Activated naive CD8-positive, alpha-beta T cell treated with anti-CD3 and anti-CD28 coated beads, Interleukin-2, amount 10 ng/mL, durations not matched to agents 7 days and 5 days (primary cell): ENCODE measurements around the gene HIVEP3. TPM values are rescaled to one million over a fixed set of nuclear protein-coding genes. Genes with fewer than 3 reads are reported as not detected.

Source experiments
- ATAC-seq: fragments of 150-1000 bp; cut with Tn5 transposase; one replicate; pipeline ENCODE4 v1.10.0; 2021; ENCODE audit warnings: low read depth, moderate library complexity
- POLR2A ChIA-PET: fragments of 350-600 bp; sonication (Branson Sonifier 250); formaldehyde crosslinking; loops from one replicate; lab custom pipeline; 2021; ENCODE audit warnings: antibody characterized with exemption; lab: Charles Lee
- DNase-seq: peaks from one replicate; pipeline ENCODE4 v3.0.0; 2021
- H3K27ac Mint-ChIP-seq: one replicate; pipeline ENCODE4 v1.8.0; 2022; ENCODE audit warnings: mild to moderate bottlenecking, mixed read lengths
- H3K27me3 Mint-ChIP-seq: one replicate; pipeline ENCODE4 v1.8.0; 2022; ENCODE audit warnings: mild to moderate bottlenecking, moderate library complexity, mixed read lengths
- H3K36me3 Mint-ChIP-seq: one replicate; pipeline ENCODE4 v1.8.0; 2021; ENCODE audit warnings: mild to moderate bottlenecking, mixed read lengths
- H3K4me1 Mint-ChIP-seq: one replicate; pipeline ENCODE4 v1.8.0; 2021; ENCODE audit warnings: mixed read lengths
- H3K4me3 Mint-ChIP-seq: one replicate; pipeline ENCODE4 v1.8.0; 2022; ENCODE audit warnings: mild to moderate bottlenecking, moderate library complexity, mixed read lengths
- H3K9me3 Mint-ChIP-seq: one replicate; pipeline ENCODE4 v1.8.0; 2021; ENCODE audit warnings: mixed read lengths
- total RNA-seq, 2 experiments: library from RNA; stranded (reverse); gene quantifications; one replicate each; pipeline ENCODE4 v1.2.3, GENCODE V29; 2021

The HIVEP3 gene
- total RNA-seq, 2 experiments from 2014 or later: 10.1 to 10.7 TPM

- no peak overlapping the region for H3K27ac Mint-ChIP-seq
- H3K4me1 Mint-ChIP-seq: peaks cover 39% of the 10 kb centered on the region
- no peaks in the 10 kb centered on the region for H3K9me3 Mint-ChIP-seq
- POLR2A ChIA-PET: no interaction called here
- no peak overlapping the region for H3K4me3 Mint-ChIP-seq
- no peak for DNase-seq
- no peaks in the 10 kb centered on the region for H3K36me3 Mint-ChIP-seq
- no peak for ATAC-seq
- no peaks in the 10 kb centered on the region for H3K27me3 Mint-ChIP-seq
Observed at GRCh38 chr1:41742219-41742618, 176.5 kb downstream of the HIVEP3 start.

GRCh38 chr1:41741244-41741643, 177.5 kb downstream of the HIVEP3 start:
- Mint-ChIP-seq H3K9me3 (no peaks in the 10 kb centered on the region), H3K27me3 (no peaks in the 10 kb centered on the region), H3K4me1 (peaks cover 41% of the 10 kb centered on the region), H3K36me3 (no peaks in the 10 kb centered on the region), H3K27ac (peak overlapping the region; percentile 77), H3K4me3 (no peak overlapping the region)
- DNase-seq (no peak), ATAC-seq (no peak)
- POLR2A ChIA-PET: interaction anchor here (1.5 kb wide), 1 partner anchor 9 kb away, joined by 5 read pairs; no protein-coding TSS in a partner anchor

GRCh38 chr1:41740630-41741239, 178.0 kb downstream of the HIVEP3 start:
- peak; percentile 55 for ATAC-seq
- H3K27ac Mint-ChIP-seq: peak overlapping the region; percentile 77
- POLR2A ChIA-PET: interaction anchor here (0.7 to 1.5 kb wide), 2 partner anchors 9 to 57 kb away, joined by 3 to 5 read pairs; no protein-coding TSS in a partner anchor
- no peaks in the 10 kb centered on the region for H3K9me3 Mint-ChIP-seq
- H3K27me3 Mint-ChIP-seq: no peaks in the 10 kb centered on the region
- no peak for DNase-seq
- H3K4me1 Mint-ChIP-seq: peaks cover 41% of the 10 kb centered on the region
- peak overlapping the region; percentile 36 for H3K4me3 Mint-ChIP-seq
- no peaks in the 10 kb centered on the region for H3K36me3 Mint-ChIP-seq

- Mint-ChIP-seq H3K27ac (peak overlapping the region; percentile 77), H3K4me1 (peaks cover 40% of the 10 kb centered on the region), H3K36me3 (no peaks in the 10 kb centered on the region), H3K9me3 (no peaks in the 10 kb centered on the region), H3K27me3 (no peaks in the 10 kb centered on the region), H3K4me3 (peak overlapping the region; percentile 45)
- POLR2A ChIA-PET: interaction anchor here (0.7 to 0.9 kb wide), 2 partner anchors 10 to 56 kb away, joined by 3 read pairs; no protein-coding TSS in a partner anchor
- ATAC-seq (no peak), DNase-seq (no peak)
Observed at GRCh38 chr1:41740058-41740457, 178.7 kb downstream of the HIVEP3 start.

- peaks cover 1% of the 10 kb centered on the region for H3K27me3 Mint-ChIP-seq
- POLR2A ChIA-PET: interaction anchor here (0.9 to 1.4 kb wide), 3 partner anchors 10 to 56 kb away, joined by 3 to 4 read pairs (median 3); no protein-coding TSS in a partner anchor
- H3K36me3 Mint-ChIP-seq: no peaks in the 10 kb centered on the region
- H3K4me1 Mint-ChIP-seq: peaks cover 36% of the 10 kb centered on the region
- H3K27ac Mint-ChIP-seq: peak overlapping the region; percentile 87
- peak overlapping the region; percentile 76 for H3K4me3 Mint-ChIP-seq
- no peaks in the 10 kb centered on the region for H3K9me3 Mint-ChIP-seq
- peak; percentile 68 for ATAC-seq
- peak; percentile 66 for DNase-seq
Observed at GRCh38 chr1:41739061-41739955, 179.4 kb downstream of the HIVEP3 start.

GRCh38 chr1:41738475-41738874, 180.2 kb downstream of the HIVEP3 start:
- POLR2A ChIA-PET: interaction anchor here (0.6 to 1.4 kb wide), 3 partner anchors 13 to 56 kb away, joined by 3 to 4 read pairs (median 3); no protein-coding TSS in a partner anchor
- Mint-ChIP-seq H3K4me1 (peaks cover 34% of the 10 kb centered on the region), H3K9me3 (no peaks in the 10 kb centered on the region)

GRCh38 chr1:41738006-41738405, 180.7 kb downstream of the HIVEP3 start:
- POLR2A ChIA-PET: interaction anchor here (0.6 to 1.4 kb wide), 3 partner anchors 13 to 56 kb away, joined by 3 to 4 read pairs (median 3); no protein-coding TSS in a partner anchor
- ATAC-seq (no peak), DNase-seq (no peak)
- Mint-ChIP-seq H3K27me3 (peaks cover 4% of the 10 kb centered on the region), H3K9me3 (no peaks in the 10 kb centered on the region), H3K4me3 (no peak overlapping the region), H3K27ac (no peak overlapping the region), H3K4me1 (peaks cover 34% of the 10 kb centered on the region), H3K36me3 (no peaks in the 10 kb centered on the region)

More at GRCh38 chr1:41738475-41738874, 180.2 kb downstream of the HIVEP3 start:
- no peak for ATAC-seq
- DNase-seq: no peak
- no peaks in the 10 kb centered on the region for H3K36me3 Mint-ChIP-seq
- H3K27ac Mint-ChIP-seq: no peak overlapping the region
- peak overlapping the region; percentile 76 for H3K4me3 Mint-ChIP-seq
- peaks cover 4% of the 10 kb centered on the region for H3K27me3 Mint-ChIP-seq

GRCh38 chr1:41735631-41736260, 183.0 kb downstream of the HIVEP3 start:
- H3K27ac Mint-ChIP-seq: no peak overlapping the region
- DNase-seq (no peak), ATAC-seq (no peak)
- H3K4me1 Mint-ChIP-seq: peaks cover 24% of the 10 kb centered on the region
- no peak overlapping the region for H3K4me3 Mint-ChIP-seq
- H3K36me3 Mint-ChIP-seq: no peaks in the 10 kb centered on the region
- H3K27me3 Mint-ChIP-seq: peaks cover 4% of the 10 kb centered on the region
- POLR2A ChIA-PET: no interaction called here
- H3K9me3 Mint-ChIP-seq: no peaks in the 10 kb centered on the region

GRCh38 chr1:41735139-41735538, 183.6 kb downstream of the HIVEP3 start:
- Mint-ChIP-seq H3K4me3 (no peak overlapping the region), H3K27ac (no peak overlapping the region), H3K9me3 (no peaks in the 10 kb centered on the region), H3K27me3 (peaks cover 4% of the 10 kb centered on the region), H3K4me1 (peaks cover 19% of the 10 kb centered on the region), H3K36me3 (no peaks in the 10 kb centered on the region)
- ATAC-seq (no peak), DNase-seq (no peak)
- POLR2A ChIA-PET: no interaction called here

- Mint-ChIP-seq H3K27me3 (peaks cover 4% of the 10 kb centered on the region), H3K27ac (no peak overlapping the region), H3K4me3 (no peak overlapping the region), H3K4me1 (peaks cover 11% of the 10 kb centered on the region), H3K36me3 (no peaks in the 10 kb centered on the region), H3K9me3 (no peaks in the 10 kb centered on the region)
- DNase-seq: no peak
- ATAC-seq: no peak
- POLR2A ChIA-PET: no interaction called here
Observed at GRCh38 chr1:41734201-41734970, 184.3 kb downstream of the HIVEP3 start.

- H3K27me3 Mint-ChIP-seq: peaks cover 4% of the 10 kb centered on the region
- H3K4me3 Mint-ChIP-seq: no peak overlapping the region
- POLR2A ChIA-PET: no interaction called here
- H3K4me1 Mint-ChIP-seq: peaks cover 9% of the 10 kb centered on the region
- no peak overlapping the region for H3K27ac Mint-ChIP-seq
- no peak for ATAC-seq
- H3K9me3 Mint-ChIP-seq: no peaks in the 10 kb centered on the region
- no peak for DNase-seq
- H3K36me3 Mint-ChIP-seq: no peaks in the 10 kb centered on the region
Observed at GRCh38 chr1:41733725-41734124, 185.0 kb downstream of the HIVEP3 start.

GRCh38 chr1:41733021-41733420, 185.7 kb downstream of the HIVEP3 start:
- peaks cover 4% of the 10 kb centered on the region for H3K27me3 Mint-ChIP-seq
- H3K36me3 Mint-ChIP-seq: no peaks in the 10 kb centered on the region
- no peak overlapping the region for H3K27ac Mint-ChIP-seq
- ATAC-seq: no peak
- POLR2A ChIA-PET: no interaction called here
- DNase-seq: no peak
- no peak overlapping the region for H3K4me3 Mint-ChIP-seq
- H3K9me3 Mint-ChIP-seq: no peaks in the 10 kb centered on the region
- H3K4me1 Mint-ChIP-seq: peaks cover 14% of the 10 kb centered on the region
